ENCODE data around the gene ARL15.

GRCh38 chr5:54177058-54177457 is 133.3 kb downstream of the ARL15 start:
- no peak for TF ChIP-seq ASH1L (IDR thresholded peaks at IDR 0.05; ENCODE audit: borderline replicate concordance, low read depth, partially characterized antibody)
- no peak for TF ChIP-seq ZNF354B (CRISPR knock-in tag; IDR thresholded peaks at IDR 0.05)
- TF ChIP-seq ADNP (tag; IDR thresholded peaks at IDR 0.05): no peak
- no peak for TF ChIP-seq EP300 (IDR thresholded peaks at IDR 0.05; ENCODE audit: low read length)
- no peak for TF ChIP-seq FOSL1 (tag; conservative IDR thresholded peaks at IDR 0.05)
- no peak for TF ChIP-seq SMARCA5 (IDR thresholded peaks at IDR 0.05)

All from K562 (cell line).